Activated T-cell treated with anti-CD3 and anti-CD28 coated beads, Interleukin-2, amount 50 U/mL, for 48 hours (primary cell): Measurements from ENCODE around the gene CLMN.

ENCODE experiments used
- DNase-seq, 2 experiments: peaks; one replicate each; pipeline ENCODE4 v3.0.0-alpha.2; 2020

CLMN gene

GRCh38 chr14:95302667-95303506, 16.8 kb downstream of the CLMN start:
- DNase-seq = no peak

- DNase-seq = no peak
Observed at GRCh38 chr14:95301527-95302187, 18.1 kb downstream of the CLMN start.

- no peak for DNase-seq
Observed at GRCh38 chr14:95300697-95301526, 18.8 kb downstream of the CLMN start.

- DNase-seq = no peak
Observed at GRCh38 chr14:95300002-95300696, 19.6 kb downstream of the CLMN start.

- no peak for DNase-seq
Observed at GRCh38 chr14:95299271-95299670, 20.4 kb downstream of the CLMN start.

GRCh38 chr14:95297832-95298231, 21.9 kb downstream of the CLMN start:
- DNase-seq = no peak

GRCh38 chr14:95296966-95297365, 22.7 kb downstream of the CLMN start:
- no peak for DNase-seq

GRCh38 chr14:95295600-95296376, 23.9 kb downstream of the CLMN start:
- no peak for DNase-seq

GRCh38 chr14:95294834-95295599, 24.7 kb downstream of the CLMN start:
- no peak for DNase-seq

- no peak for DNase-seq
Observed at GRCh38 chr14:95294320-95294719, 25.4 kb downstream of the CLMN start.

GRCh38 chr14:95293449-95293848, 26.3 kb downstream of the CLMN start:
- no peak for DNase-seq

GRCh38 chr14:95292660-95293425, 26.9 kb downstream of the CLMN start:
- no peak for DNase-seq

GRCh38 chr14:95291859-95292542, 27.7 kb downstream of the CLMN start:
- peak in 1 of 2 experiments; percentile 35 for DNase-seq

- DNase-seq = no peak
Observed at GRCh38 chr14:95290871-95291431, 28.8 kb downstream of the CLMN start.

- no peak for DNase-seq
Observed at GRCh38 chr14:95290021-95290420, 29.7 kb downstream of the CLMN start.

GRCh38 chr14:95289323-95290010, 30.2 kb downstream of the CLMN start:
- DNase-seq = no peak

- no peak for DNase-seq
Observed at GRCh38 chr14:95288672-95289322, 30.9 kb downstream of the CLMN start.

GRCh38 chr14:95287176-95287754, 32.4 kb downstream of the CLMN start:
- no peak for DNase-seq
